PC-9 (cell line): ENCODE data around the gene ZNRD2. TPM values are rescaled to one million over a fixed set of nuclear protein-coding genes. Genes with fewer than 3 reads are reported as not detected.

Source experiments
- BruUV-seq: library from RNA; stranded (reverse); fragments of 400-500 nt; replicated peaks from 2 replicates; lab custom pipeline; 2021; lab: Mats Ljungman, UMichigan
- CTCF ChIA-PET: fragments of 300-600 bp; sonication (Branson Sonifier 250); formaldehyde crosslinking; loops from one replicate; lab custom pipeline; 2022; ENCODE audit warnings: antibody characterized with exemption; lab: Charles Lee
- POLR2A ChIA-PET: fragments of 300-600 bp; sonication (Branson Sonifier 250); formaldehyde crosslinking; loops from one replicate; lab custom pipeline; 2022; ENCODE audit warnings: antibody characterized with exemption; ENCODE audit not compliant: unreplicated experiment; lab: Charles Lee
- DNase-seq, 2 experiments: peaks; one replicate each; pipeline versions ENCODE4 v3.0.0 to v3.0.0-alpha.2; 2015 to 2022; ENCODE audit warnings: mixed read lengths in 1 of 2
- H2AFZ ChIP-seq: fragments of 200-600 bp; sonication (generic); 2 replicates; pipeline ENCODE4 v1.8.1; 2017; ENCODE audit warnings: antibody characterized with exemption
- H3F3A ChIP-seq: fragments of 200-600 bp; sonication (generic); 2 replicates; pipeline ENCODE4 v1.8.1; 2017; ENCODE audit warnings: antibody characterized with exemption, mild to moderate bottlenecking, low read depth; ENCODE audit not compliant: insufficient read depth
- H3K27ac ChIP-seq: fragments of 200-600 bp; sonication (generic); 2 replicates; pipeline ENCODE4 v1.6.1; 2016; ENCODE audit warnings: mixed run types
- H3K27me3 ChIP-seq: fragments of 200-600 bp; sonication (generic); 2 replicates; pipeline ENCODE4 v1.6.1; 2016; ENCODE audit warnings: low read depth, mixed run types; ENCODE audit not compliant: insufficient read depth
- H3K36me3 ChIP-seq: fragments of 200-600 bp; sonication (generic); 2 replicates; pipeline ENCODE4 v1.6.1; 2016; ENCODE audit warnings: low read depth, mixed run types
- H3K4me1 ChIP-seq: fragments of 200-600 bp; sonication (generic); replicated peaks from 2 replicates; pipeline ENCODE4 v1.6.1; 2016; ENCODE audit warnings: mixed run types; ENCODE audit not compliant: insufficient read depth
- H3K4me2 ChIP-seq: fragments of 200-600 bp; sonication (generic); 2 replicates; pipeline ENCODE4 v1.6.1; 2017; ENCODE audit warnings: mixed run types
- H3K4me3 ChIP-seq: fragments of 200-600 bp; sonication (generic); 2 replicates; pipeline ENCODE4 v1.6.1; 2016; ENCODE audit warnings: mixed run types
- H3K79me2 ChIP-seq: fragments of 200-600 bp; sonication (generic); 2 replicates; pipeline ENCODE4 v1.6.1; 2017; ENCODE audit warnings: low read depth, mixed run types
- H3K9me2 ChIP-seq: fragments of 200-600 bp; sonication (generic); 2 replicates; pipeline ENCODE4 v1.8.1; 2017; ENCODE audit warnings: mild to moderate bottlenecking; ENCODE audit not compliant: insufficient read depth
- H3K9me3 ChIP-seq: fragments of 200-600 bp; sonication (generic); 2 replicates; pipeline ENCODE4 v1.8.1; 2016; ENCODE audit warnings: low read depth; ENCODE audit not compliant: insufficient read depth
- H4K20me1 ChIP-seq: fragments of 200-600 bp; sonication (generic); 2 replicates; pipeline ENCODE4 v1.8.1; 2017; ENCODE audit not compliant: insufficient read depth
- CTCF ChIP-seq: fragments of 200-600 bp; sonication (generic); conservative IDR thresholded peaks from 2 replicates; pipeline ENCODE4 v1.6.1; 2017; ENCODE audit warnings: mixed run types, antibody characterized with exemption, mild to moderate bottlenecking, moderate library complexity
- EZH2 ChIP-seq: fragments of 200-600 bp; sonication (generic); IDR thresholded peaks from 2 replicates; pipeline ENCODE4 v1.8.0; 2017; ENCODE audit warnings: antibody characterized with exemption, low read depth
- intact Hi-C: fragments of 100-400 bp; cut with micrococcal nuclease; formaldehyde crosslinking; loops from one replicate; pipeline ENCODE4 v1.10.0; 2022; ENCODE audit not compliant: unreplicated experiment
- total RNA-seq: library from RNA; stranded (reverse); gene quantifications from 2 replicates; pipeline ENCODE4 v1.2.3, GENCODE V29; 2021

ZNRD2 gene
- total RNA-seq, 1 experiment from 2014 or later: 51.4 TPM

GRCh38 chr11:65546217-65546958, 23.9 kb upstream of the ZNRD2 start:
- no peaks in the 10 kb centered on the region for H3K27me3 ChIP-seq
- no peaks in the 10 kb centered on the region for H3K9me2 ChIP-seq
- no peaks in the 10 kb centered on the region for H3K9me3 ChIP-seq
- ChIA-PET CTCF (interaction anchor here (0.6 kb wide), 1 partner anchor 33 kb away, joined by 6 read pairs; no protein-coding TSS in a partner anchor), POLR2A (no interaction called here)
- no peak overlapping the region for H2AFZ ChIP-seq
- peaks cover 9% of the 10 kb centered on the region for H3K4me1 ChIP-seq
- H3K27ac ChIP-seq: no peak overlapping the region
- intact Hi-C loops: no loop called here
- H3F3A ChIP-seq: peaks cover 73% of the 10 kb centered on the region
- H3K4me2 ChIP-seq: no peak overlapping the region
- no peak for DNase-seq
- H3K79me2 ChIP-seq: peaks cover 1% of the 10 kb centered on the region
- TF ChIP-seq EZH2 (no peak), CTCF (no peak)
- H3K4me3 ChIP-seq: no peak overlapping the region
- peaks cover 13% of the 10 kb centered on the region for H4K20me1 ChIP-seq
- BruUV-seq: no TSS peak
- peaks cover 51% of the 10 kb centered on the region for H3K36me3 ChIP-seq

GRCh38 chr11:65547446-65548125, 22.7 kb upstream of the ZNRD2 start:
- Histone ChIP-seq H3F3A (peaks cover 71% of the 10 kb centered on the region), H3K4me2 (no peak overlapping the region), H3K9me3 (no peaks in the 10 kb centered on the region), H3K79me2 (peaks cover 11% of the 10 kb centered on the region), H3K36me3 (peaks cover 60% of the 10 kb centered on the region), H3K27ac (no peak overlapping the region), H4K20me1 (peaks cover 13% of the 10 kb centered on the region), H3K9me2 (no peaks in the 10 kb centered on the region), H3K4me3 (no peak overlapping the region), H3K27me3 (no peaks in the 10 kb centered on the region), H3K4me1 (0 out of 2 replicates have a peak, but pooled peaks cover 3% of the 10 kb centered on the region), H2AFZ (no peak overlapping the region)
- ChIA-PET POLR2A (no interaction called here), CTCF (no interaction called here)
- no peak for TF ChIP-seq EZH2
- no peak for TF ChIP-seq CTCF
- BruUV-seq: no TSS peak
- no peak for DNase-seq
- intact Hi-C loops: no loop called here

GRCh38 chr11:65548395-65548794, 21.9 kb upstream of the ZNRD2 start:
- Histone ChIP-seq H3K27ac (no peak overlapping the region), H3K79me2 (peaks cover 15% of the 10 kb centered on the region), H3F3A (peaks cover 69% of the 10 kb centered on the region; the same call in 1 of the 2 replicates), H3K27me3 (no peaks in the 10 kb centered on the region), H2AFZ (no peak overlapping the region), H4K20me1 (peaks cover 18% of the 10 kb centered on the region), H3K4me2 (no peak overlapping the region), H3K4me1 (peaks cover 11% of the 10 kb centered on the region; the same call in 1 of the 2 replicates), H3K4me3 (no peak overlapping the region), H3K9me2 (no peaks in the 10 kb centered on the region), H3K36me3 (peaks cover 56% of the 10 kb centered on the region), H3K9me3 (no peaks in the 10 kb centered on the region)
- BruUV-seq: no TSS peak
- POLR2A ChIA-PET: no interaction called here
- TF ChIP-seq EZH2 (no peak), CTCF (no peak)
- intact Hi-C loops: no loop called here
- DNase-seq: no peak
- CTCF ChIA-PET: interaction anchor here (0.5 kb wide), 1 partner anchor 139 kb away, joined by 8 read pairs; no protein-coding TSS in a partner anchor
